Endodermal cell (in vitro differentiated cells): ENCODE measurements around the gene COL28A1. TPM values are rescaled to one million over a fixed set of nuclear protein-coding genes. Genes with fewer than 3 reads are reported as not detected.

Experiments used
- DNase-seq: peaks from one replicate; pipeline ENCODE4 v3.0.0-alpha.2; 2017
- H3K27ac ChIP-seq: 2 replicates; pipeline ENCODE4 v1.5.1; 2013; ENCODE audit warnings: mild to moderate bottlenecking, low read depth, low read length, moderate library complexity
- H3K27me3 ChIP-seq: 2 replicates; pipeline ENCODE4 v1.6.1; 2013; ENCODE audit warnings: mild to moderate bottlenecking, low read length, moderate library complexity; ENCODE audit not compliant: insufficient read depth, control insufficient read depth, poor library complexity, severe bottlenecking
- H3K36me3 ChIP-seq: 2 replicates; pipeline ENCODE4 v1.7.0; 2013; ENCODE audit warnings: mild to moderate bottlenecking, low read length, moderate library complexity; ENCODE audit not compliant: control insufficient read depth, insufficient read depth
- H3K4me1 ChIP-seq: one replicate; pipeline ENCODE4 v1.7.0; 2013; ENCODE audit warnings: low read length; ENCODE audit not compliant: control insufficient read depth, insufficient read depth
- H3K4me3 ChIP-seq: 2 replicates; pipeline ENCODE4 v1.5.1; 2013; ENCODE audit warnings: mild to moderate bottlenecking, low read length, moderate library complexity
- H3K9ac ChIP-seq: 2 replicates; pipeline ENCODE4 v1.6.1; 2013; ENCODE audit warnings: mild to moderate bottlenecking, low read length, moderate library complexity; ENCODE audit not compliant: poor library complexity, severe bottlenecking; ENCODE audit errors: extremely low read depth
- H3K9me3 ChIP-seq: 2 replicates; pipeline ENCODE4 v1.6.1; 2013; ENCODE audit warnings: mild to moderate bottlenecking, low read length, moderate library complexity; ENCODE audit not compliant: control insufficient read depth
- H3K27ac Mint-ChIP-seq: 2 replicates; pipeline ENCODE4 v1.8.0; 2020; ENCODE audit warnings: mixed read lengths
- H3K27me3 Mint-ChIP-seq: 2 replicates; pipeline ENCODE4 v1.8.0; 2021; ENCODE audit warnings: mild to moderate bottlenecking, mixed read lengths; ENCODE audit not compliant: insufficient read depth
- H3K36me3 Mint-ChIP-seq: 2 replicates; pipeline ENCODE4 v1.8.0; 2020; ENCODE audit warnings: low read depth, mixed read lengths
- H3K4me1 Mint-ChIP-seq: 2 replicates; pipeline ENCODE4 v1.8.0; 2020; ENCODE audit warnings: mixed read lengths
- H3K4me3 Mint-ChIP-seq: 2 replicates; pipeline ENCODE4 v1.8.0; 2020; ENCODE audit warnings: mild to moderate bottlenecking, moderate library complexity, mixed read lengths
- H3K9me3 Mint-ChIP-seq: 2 replicates; pipeline ENCODE4 v1.8.0; 2020; ENCODE audit warnings: mild to moderate bottlenecking, mixed read lengths
- CTCF ChIP-seq: fragments of 200-600 bp; sonication (generic); conservative IDR thresholded peaks from 2 replicates; pipeline ENCODE4 v1.5.0; 2021; ENCODE audit warnings: antibody characterized with exemption, mild to moderate bottlenecking
- WGBS, 2 experiments: methylation state at CpG; one replicate each; pipeline versions ENCODE4 v1.1.5 to v1.1.7; 2013; ENCODE audit warnings: missing lambda C conversion rate in 2 of 2, mixed read lengths in 1 of 2; ENCODE audit not compliant: insufficient coverage in 1 of 2, insufficient read length in 1 of 2; 5-methylcytosine and 5-hydroxymethylcytosine counted together
- total RNA-seq, 2 donors: library from RNA; stranded (reverse); fragmentation: NEBNext Ultra II Directional in 1 of 2; extraction: Animal tissue kit (Norgen Biotek cat#: 25700) in 1 of 2; gene quantifications; 2 replicates in 1 of 2; 3 replicates in 1 of 2; pipeline ENCODE4 v1.2.1, GENCODE V29; 2021

COL28A1 gene
- total RNA-seq, 2 donors from 2014 or later, result 0.44 to 1.2 TPM

- TF ChIP-seq CTCF, result no peak
- H3K4me3 Mint-ChIP-seq, result no peak overlapping the region
- Histone ChIP-seq H3K9ac (no peak overlapping the region), H3K4me1 (no peaks in the 10 kb centered on the region), H3K4me3 (no peak overlapping the region), H3K36me3 (no peaks in the 10 kb centered on the region), H3K27me3 (no peaks in the 10 kb centered on the region), H3K9me3 (peaks cover 12% of the 10 kb centered on the region), H3K27ac (no peak overlapping the region)
- no peaks in the 10 kb centered on the region for H3K36me3 Mint-ChIP-seq
- no peaks in the 10 kb centered on the region for H3K27me3 Mint-ChIP-seq
- H3K9me3 Mint-ChIP-seq, result peaks cover 5% of the 10 kb centered on the region
- WGBS, 2 experiments, result 85% methylated on average over 3 of the region's 3 CpGs; no CpG with 5 or more reads in 1 of the 2 experiments
- no peaks in the 10 kb centered on the region for H3K4me1 Mint-ChIP-seq
- H3K27ac Mint-ChIP-seq, result no peak overlapping the region
- DNase-seq, result no peak
Measured at GRCh38 chr7:7491044-7491443, 44.6 kb downstream of the COL28A1 start.

- no peaks in the 10 kb centered on the region for H3K36me3 Mint-ChIP-seq
- no peaks in the 10 kb centered on the region for H3K27me3 Mint-ChIP-seq
- 75 to 95% methylated on average over 1 to 2 of the region's 2 CpGs for WGBS, 2 experiments
- Histone ChIP-seq H3K9me3 (peaks cover 12% of the 10 kb centered on the region), H3K4me1 (no peaks in the 10 kb centered on the region), H3K36me3 (no peaks in the 10 kb centered on the region), H3K4me3 (no peak overlapping the region), H3K9ac (no peak overlapping the region), H3K27me3 (no peaks in the 10 kb centered on the region), H3K27ac (no peak overlapping the region)
- H3K9me3 Mint-ChIP-seq, result peaks cover 8% of the 10 kb centered on the region
- no peak for DNase-seq
- H3K4me3 Mint-ChIP-seq, result no peak overlapping the region
- no peak for TF ChIP-seq CTCF
- no peak overlapping the region for H3K27ac Mint-ChIP-seq
- no peaks in the 10 kb centered on the region for H3K4me1 Mint-ChIP-seq
Measured at GRCh38 chr7:7490003-7490402, 45.7 kb downstream of the COL28A1 start.

GRCh38 chr7:7489546-7489945 is 46.1 kb downstream of the COL28A1 start:
- Histone ChIP-seq H3K9me3 (peaks cover 12% of the 10 kb centered on the region), H3K4me3 (no peak overlapping the region), H3K4me1 (no peaks in the 10 kb centered on the region), H3K27ac (no peak overlapping the region), H3K36me3 (no peaks in the 10 kb centered on the region), H3K27me3 (no peaks in the 10 kb centered on the region), H3K9ac (no peak overlapping the region)
- 84 to 100% methylated on average over 1 to 2 of the region's 2 CpGs for WGBS, 2 experiments
- no peaks in the 10 kb centered on the region for H3K27me3 Mint-ChIP-seq
- DNase-seq, result no peak
- H3K9me3 Mint-ChIP-seq, result peaks cover 8% of the 10 kb centered on the region
- H3K27ac Mint-ChIP-seq, result no peak overlapping the region
- H3K4me1 Mint-ChIP-seq, result no peaks in the 10 kb centered on the region
- no peak for TF ChIP-seq CTCF
- no peaks in the 10 kb centered on the region for H3K36me3 Mint-ChIP-seq
- no peak overlapping the region for H3K4me3 Mint-ChIP-seq
